HepG2 (cell line): ENCODE results near the gene MKNK1. TPM values are rescaled to one million over a fixed set of nuclear protein-coding genes. Genes with fewer than 3 reads are reported as not detected.

Source experiments
- HHEX ChIP-seq: IDR thresholded peaks from 2 replicates; pipeline ENCODE4 v1.6.1; 2016; ENCODE audit warnings: control low read depth
- HMG20A ChIP-seq: IDR thresholded peaks from 2 replicates; pipeline ENCODE4 v1.6.1; 2016; ENCODE audit warnings: borderline replicate concordance
- HMGA1 ChIP-seq: sonication (generic); formaldehyde crosslinking; conservative IDR thresholded peaks from 2 replicates; pipeline ENCODE4 v1.4.0; 2020; ENCODE audit warnings: missing genetic modification reagents
- MEIS2 ChIP-seq: sonication (generic); formaldehyde crosslinking; IDR thresholded peaks from 2 replicates; pipeline ENCODE4 v1.9.0; 2021; ENCODE audit warnings: mild to moderate bottlenecking, missing genetic modification reagents
- NONO ChIP-seq, 2 experiments: fragments of 450-650 bp in 1 of 2; sonication (generic) in 1 of 2; formaldehyde crosslinking in 1 of 2; IDR thresholded peaks in 1 of 2; conservative IDR thresholded peaks in 1 of 2; 2 replicates each; pipeline versions ENCODE4 v1.6.1 to v1.8.0; 2017 to 2022; ENCODE audit warnings: mild to moderate bottlenecking in 1 of 2, missing genetic modification reagents in 1 of 2, moderate library complexity in 1 of 2
- NR1H2 ChIP-seq: sonication (generic); formaldehyde crosslinking; IDR thresholded peaks from 2 replicates; pipeline ENCODE4 v1.8.1; 2022; ENCODE audit warnings: low read depth, missing genetic modification reagents, borderline replicate concordance
- PAWR ChIP-seq: sonication (generic); formaldehyde crosslinking; IDR thresholded peaks from 2 replicates; pipeline ENCODE4 v1.4.0; 2020; ENCODE audit warnings: missing genetic modification reagents, mild to moderate bottlenecking, borderline replicate concordance
- PAXIP1 ChIP-seq: sonication (generic); formaldehyde crosslinking; conservative IDR thresholded peaks from 2 replicates; pipeline ENCODE4 v1.4.0; 2020; ENCODE audit warnings: mild to moderate bottlenecking, missing genetic modification reagents, moderate library complexity
- SUZ12 ChIP-seq: fragments of 150-350 bp; IDR thresholded peaks from 2 replicates; pipeline ENCODE4 v1.6.1; 2014; ENCODE audit warnings: low read depth, low read length
- ZNF121 ChIP-seq: sonication (generic); formaldehyde crosslinking; IDR thresholded peaks from 2 replicates; pipeline ENCODE4 v1.5.0; 2020; ENCODE audit warnings: mild to moderate bottlenecking, missing genetic modification reagents
- ZNF354B ChIP-seq: sonication (generic); formaldehyde crosslinking; IDR thresholded peaks from 2 replicates; pipeline ENCODE4 v1.8.0; 2022; ENCODE audit warnings: mild to moderate bottlenecking, missing genetic modification reagents
- ZNF501 ChIP-seq: sonication (generic); formaldehyde crosslinking; IDR thresholded peaks from 2 replicates; pipeline ENCODE4 v1.5.1; 2020; ENCODE audit warnings: mild to moderate bottlenecking, moderate library complexity, missing genetic modification reagents
- ZNF510 ChIP-seq: sonication (generic); formaldehyde crosslinking; IDR thresholded peaks from 2 replicates; pipeline ENCODE4 v1.4.0; 2020; ENCODE audit warnings: low read depth, mild to moderate bottlenecking, missing genetic modification reagents
- ZNF574 ChIP-seq: sonication (generic); formaldehyde crosslinking; IDR thresholded peaks from 2 replicates; pipeline ENCODE4 v1.4.0; 2020; ENCODE audit warnings: missing genetic modification reagents
- ZNF749 ChIP-seq: sonication (generic); formaldehyde crosslinking; IDR thresholded peaks from 2 replicates; pipeline ENCODE4 v1.8.0; 2022; ENCODE audit warnings: mild to moderate bottlenecking, missing genetic modification reagents, moderate library complexity, borderline replicate concordance
- ZNF768 ChIP-seq: sonication (generic); formaldehyde crosslinking; IDR thresholded peaks from 2 replicates; pipeline ENCODE4 v1.4.0; 2020; ENCODE audit warnings: missing genetic modification reagents
- ZNF776 ChIP-seq: sonication (generic); formaldehyde crosslinking; IDR thresholded peaks from 2 replicates; pipeline ENCODE4 v1.4.0; 2020; ENCODE audit warnings: mild to moderate bottlenecking, missing genetic modification reagents
- ZNF782 ChIP-seq: sonication (generic); formaldehyde crosslinking; IDR thresholded peaks from 2 replicates; pipeline ENCODE4 v1.4.0; 2020; ENCODE audit warnings: missing genetic modification reagents, mild to moderate bottlenecking, borderline replicate concordance
- polyA plus RNA-seq, 8 experiments: library from polyadenylated mRNA; depleted of rRNA in 3 of 8; stranded (reverse) in 7 of 8; unstranded in 1 of 8; fragments of >200 nt; fragmentation: Illumina TruSeq in 4 of 8; extraction: Trizol in 4 of 8; gene quantifications; 2 replicates each; pipeline versions ENCODE4 v1.2.1 to v1.2.3, GENCODE V29; 2011 to 2016; ENCODE audit warnings: low read depth in 4 of 8, missing spikeins in 1 of 8, mixed read lengths in 1 of 8; ENCODE audit not compliant: insufficient read depth in 1 of 8
- total RNA-seq, 5 experiments: library from RNA; depleted of rRNA; stranded (reverse); fragments of >200 nt; fragmentation: Illumina TruSeq; extraction: Trizol; gene quantifications; 2 replicates each; pipeline ENCODE4 v1.2.3, GENCODE V29; 2016; ENCODE audit warnings: low read depth in 1 of 5
- TF ChIP-seq, protein P1 (sequence below): sonication (generic); formaldehyde crosslinking; IDR thresholded peaks from 2 replicates; pipeline ENCODE4 v1.8.1; 2023; ENCODE audit warnings: mild to moderate bottlenecking, missing genetic modification reagents, borderline replicate concordance
- TF ChIP-seq, protein P2 (sequence below): IDR thresholded peaks from 2 replicates; pipeline ENCODE4 v1.6.1; 2016; ENCODE audit warnings: control low read depth
- TF ChIP-seq, protein P3 (sequence below): sonication (generic); formaldehyde crosslinking; IDR thresholded peaks from 2 replicates; pipeline ENCODE4 v1.8.0; 2022; ENCODE audit warnings: low read depth, missing genetic modification reagents

The MKNK1 gene
- total and polyA plus RNA-seq, 2 of the 13 experiments (the other 11 are each of a cell fraction or from before 2014, with no cell fraction given) = 18.5 to 24.1 TPM

GRCh38 chr1:46616277-46617107 is 12.4 kb upstream of the MKNK1 start, which contains the start of gene MOB3C (continued):
- no peak for TF ChIP-seq PAXIP1 (CRISPR knock-in tag)
- TF ChIP-seq PAWR (CRISPR knock-in tag) = no peak
- no peak for TF ChIP-seq HMGA1
- no peak for TF ChIP-seq ZNF121 (CRISPR knock-in tag)
- no peak for TF ChIP-seq HMG20A (CRISPR knock-in tag)
- TF ChIP-seq, protein P1, sequence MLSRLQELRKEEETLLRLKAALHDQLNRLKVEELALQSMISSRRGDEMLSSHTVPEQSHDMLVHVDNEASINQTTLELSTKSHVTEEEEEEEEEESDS (CRISPR knock-in tag) = no peak
- no peak for TF ChIP-seq SUZ12
- no peak for TF ChIP-seq NR1H2
- TF ChIP-seq MEIS2 = no peak
- no peak for TF ChIP-seq ZNF354B (CRISPR knock-in tag)
- TF ChIP-seq ZNF782 (CRISPR knock-in tag) = no peak
- no peak for TF ChIP-seq ZNF501 (CRISPR knock-in tag)
- TF ChIP-seq ZNF768 (CRISPR knock-in tag) = no peak; the same call in 1 of the 2 replicates
- no peak for TF ChIP-seq ZNF776 (CRISPR knock-in tag)
- no peak for TF ChIP-seq NONO (IDR thresholded peaks at IDR 0.05)
- no peak for TF ChIP-seq NONO (CRISPR knock-in tag; conservative IDR thresholded peaks at IDR 0.05)
- TF ChIP-seq, protein P2, sequence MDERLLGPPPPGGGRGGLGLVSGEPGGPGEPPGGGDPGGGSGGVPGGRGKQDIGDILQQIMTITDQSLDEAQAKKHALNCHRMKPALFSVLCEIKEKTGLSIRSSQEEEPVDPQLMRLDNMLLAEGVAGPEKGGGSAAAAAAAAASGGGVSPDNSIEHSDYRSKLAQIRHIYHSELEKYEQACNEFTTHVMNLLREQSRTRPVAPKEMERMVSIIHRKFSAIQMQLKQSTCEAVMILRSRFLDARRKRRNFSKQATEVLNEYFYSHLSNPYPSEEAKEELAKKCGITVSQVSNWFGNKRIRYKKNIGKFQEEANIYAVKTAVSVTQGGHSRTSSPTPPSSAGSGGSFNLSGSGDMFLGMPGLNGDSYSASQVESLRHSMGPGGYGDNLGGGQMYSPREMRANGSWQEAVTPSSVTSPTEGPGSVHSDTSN (CRISPR knock-in tag) = no peak
- TF ChIP-seq ZNF749 (CRISPR knock-in tag) = 0 out of 2 replicates have a peak, but pooled peaks have one; percentile 4
- TF ChIP-seq, protein P3, sequence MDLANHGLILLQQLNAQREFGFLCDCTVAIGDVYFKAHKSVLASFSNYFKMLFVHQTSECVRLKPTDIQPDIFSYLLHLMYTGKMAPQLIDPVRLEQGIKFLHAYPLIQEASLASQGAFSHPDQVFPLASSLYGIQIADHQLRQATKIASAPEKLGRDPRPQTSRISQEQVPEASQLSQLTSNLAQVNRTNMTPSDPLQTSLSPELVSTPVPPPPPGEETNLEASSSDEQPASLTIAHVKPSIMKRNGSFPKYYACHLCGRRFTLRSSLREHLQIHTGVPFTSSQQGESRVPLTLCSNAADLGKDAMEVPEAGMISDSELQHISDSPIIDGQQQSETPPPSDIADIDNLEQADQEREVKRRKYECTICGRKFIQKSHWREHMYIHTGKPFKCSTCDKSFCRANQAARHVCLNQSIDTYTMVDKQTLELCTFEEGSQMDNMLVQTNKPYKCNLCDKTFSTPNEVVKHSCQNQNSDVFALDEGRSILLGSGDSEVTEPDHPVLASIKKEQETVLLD (CRISPR knock-in tag) = peak; percentile 81
- TF ChIP-seq HHEX (CRISPR knock-in tag) = no peak
- no peak for TF ChIP-seq ZNF574
- TF ChIP-seq ZNF510 (CRISPR knock-in tag) = no peak
